Endothelial cell of umbilical vein (primary cell): ENCODE measurements around the gene LRCH1. TPM values are rescaled to one million over a fixed set of nuclear protein-coding genes. Genes with fewer than 3 reads are reported as not detected.

ENCODE experiments used
- BruUV-seq: library from RNA; stranded (reverse); fragments of 400-500 nt; replicated peaks from 2 replicates; lab custom pipeline; 2021; lab: Mats Ljungman, UMichigan
- CTCF ChIA-PET: fragments of 300-600, 350-600 bp; sonication (Branson Sonifier 250); formaldehyde crosslinking; loops from one replicate; lab custom pipeline; 2021; ENCODE audit warnings: antibody characterized with exemption, inconsistent platforms; lab: Charles Lee
- POLR2A ChIA-PET: fragments of 300-600, 350-600 bp; sonication (Branson Sonifier 250); formaldehyde crosslinking; loops from one replicate; lab custom pipeline; 2021; ENCODE audit warnings: antibody characterized with exemption, inconsistent platforms; lab: Charles Lee
- DNase-seq: peaks from one replicate; pipeline ENCODE4 v3.0.0-alpha.2; 2011; ENCODE audit warnings: low read depth, low spot score
- FAIRE-seq: peaks from 2 replicates; lab custom pipeline; 2011; peaks lifted over from hg19 to GRCh38; lab: Jason Lieb, UNC
- H2AFZ ChIP-seq: 2 replicates; pipeline ENCODE4 v1.6.0; 2012; ENCODE audit warnings: low read depth, low read length, control low read depth, inconsistent platforms
- H3K27ac ChIP-seq: 2 replicates; pipeline ENCODE4 v1.5.1; 2011; ENCODE audit warnings: low read depth, mild to moderate bottlenecking, control low read depth, low read length, moderate library complexity; ENCODE audit not compliant: insufficient read depth
- H3K27me3 ChIP-seq, 2 experiments: 2 replicates each; pipeline versions ENCODE4 v1.6.0 to v1.6.1; 2011; ENCODE audit warnings: low read length in 2 of 2, mixed read lengths in 1 of 2; ENCODE audit not compliant: control insufficient read depth in 2 of 2, insufficient read depth in 2 of 2
- H3K36me3 ChIP-seq, 2 experiments: 2 replicates in 1 of 2; 3 replicates in 1 of 2; pipeline ENCODE4 v1.5.1; 2011; ENCODE audit warnings: low read length in 2 of 2, mild to moderate bottlenecking in 1 of 2, moderate library complexity in 1 of 2; ENCODE audit not compliant: control insufficient read depth in 2 of 2, insufficient read depth in 2 of 2; ENCODE audit errors: extremely low read depth in 1 of 2
- H3K4me1 ChIP-seq: 3 replicates; pipeline ENCODE4 v1.5.1; 2011; ENCODE audit warnings: mild to moderate bottlenecking, low read length; ENCODE audit not compliant: control insufficient read depth, insufficient read depth; ENCODE audit errors: extremely low read depth
- H3K4me2 ChIP-seq: 2 replicates; pipeline ENCODE4 v1.6.1; 2011; ENCODE audit warnings: low read length, control low read depth, mixed read lengths; ENCODE audit not compliant: insufficient read depth
- H3K4me3 ChIP-seq, 3 experiments: fragments of 200-600 bp in 1 of 3; sonication (generic), shearing (Covaris generic) in 1 of 3; replicated peaks in 1 of 3; 2 replicates each; pipeline ENCODE4 v1.5.1; 2011 to 2016; ENCODE audit warnings: control low read depth in 3 of 3, low read length in 3 of 3, mild to moderate bottlenecking in 2 of 3, inconsistent platforms in 1 of 3, low read depth in 1 of 3, moderate library complexity in 1 of 3; ENCODE audit not compliant: insufficient read depth in 1 of 3
- H3K79me2 ChIP-seq: 2 replicates; pipeline ENCODE4 v1.6.0; 2012; ENCODE audit warnings: low read length, inconsistent platforms; ENCODE audit not compliant: control insufficient read depth, insufficient read depth
- H3K9ac ChIP-seq: replicated peaks from 2 replicates; pipeline ENCODE3; 2011; ENCODE audit warnings: low read length, control low read depth; ENCODE audit not compliant: insufficient read depth; ENCODE audit errors: extremely low read depth
- H3K9me1 ChIP-seq: replicated peaks from 3 replicates; pipeline ENCODE4 v1.6.0; 2011; ENCODE audit warnings: mild to moderate bottlenecking, low read length; ENCODE audit not compliant: control insufficient read depth, insufficient read depth; ENCODE audit errors: extremely low read depth
- H3K9me3 ChIP-seq: replicated peaks from 2 replicates; pipeline ENCODE4 v1.5.1; 2012; ENCODE audit warnings: low read length, inconsistent platforms; ENCODE audit not compliant: control insufficient read depth, insufficient read depth
- H4K20me1 ChIP-seq: replicated peaks from 2 replicates; pipeline ENCODE3; 2011; ENCODE audit warnings: mild to moderate bottlenecking, low read length; ENCODE audit not compliant: control insufficient read depth, insufficient read depth; ENCODE audit errors: extremely low read depth
- CTCF ChIP-seq, 2 donors: IDR thresholded peaks; 1 replicate in 1 of 2; 2 replicates in 1 of 2; pipeline ENCODE4 v1.5.1; 2011; ENCODE audit warnings: low read length in 2 of 2, mild to moderate bottlenecking in 2 of 2, moderate library complexity in 2 of 2, control low read depth in 1 of 2, inconsistent platforms in 1 of 2, low read depth in 1 of 2; ENCODE audit not compliant: insufficient read depth in 1 of 2; ENCODE audit errors: extremely low read depth in 1 of 2
- EZH2 ChIP-seq: IDR thresholded peaks from 2 replicates; pipeline ENCODE4 v1.6.1; 2012; ENCODE audit warnings: borderline replicate concordance, low read depth, mild to moderate bottlenecking, moderate library complexity, low read length, inconsistent platforms; ENCODE audit not compliant: severe bottlenecking
- FOS ChIP-seq: IDR thresholded peaks from 2 replicates; pipeline ENCODE4 v1.6.1; 2011; ENCODE audit warnings: mild to moderate bottlenecking, low read length, moderate library complexity, borderline replicate concordance; ENCODE audit not compliant: insufficient read depth
- GATA2 ChIP-seq: IDR thresholded peaks from 2 replicates; pipeline ENCODE4 v1.7.0; 2011; ENCODE audit warnings: low read depth, mild to moderate bottlenecking, moderate library complexity, mixed read lengths, low read length; ENCODE audit not compliant: insufficient read length, insufficient read depth
- JUN ChIP-seq: IDR thresholded peaks from 2 replicates; pipeline ENCODE4 v1.6.1; 2011; ENCODE audit warnings: borderline replicate concordance, low read depth; ENCODE audit not compliant: insufficient read length, insufficient read depth
- MAX ChIP-seq: IDR thresholded peaks from 2 replicates; pipeline ENCODE4 v1.6.1; 2011; ENCODE audit not compliant: insufficient read depth, insufficient read length
- MYC ChIP-seq: IDR thresholded peaks from one replicate; pipeline ENCODE4 v1.6.1; 2011; ENCODE audit warnings: mild to moderate bottlenecking, low read depth, low read length
- POLR2A ChIP-seq: IDR thresholded peaks from 2 replicates; pipeline ENCODE4 v1.6.1; 2012; ENCODE audit warnings: low read depth, mild to moderate bottlenecking, control low read depth, low read length
- POLR2AphosphoS5 ChIP-seq: IDR thresholded peaks from 2 replicates; pipeline ENCODE4 v1.6.1; 2012; ENCODE audit warnings: low read depth, mild to moderate bottlenecking, control low read depth, low read length, moderate library complexity; ENCODE audit not compliant: insufficient read depth
- dilution Hi-C: fragments of 300-500 bp; cut with MboI; formaldehyde crosslinking; loops from one replicate; pipeline ENCODE4 v1.15.0; 2019; ENCODE audit warnings: low sequenced_read_pairs; ENCODE audit not compliant: extremely low pct_ligation_motif_present
- intact Hi-C: fragments of 100-400 bp; cut with micrococcal nuclease; formaldehyde crosslinking; loops from one replicate; pipeline ENCODE4 v1.10.0; 2022
- polyA plus RNA-seq, 4 experiments: library from polyadenylated mRNA; depleted of rRNA in 3 of 4; stranded (reverse) in 3 of 4; unstranded in 1 of 4; fragments of >200 nt; gene quantifications; 2 replicates each; pipeline versions ENCODE4 v1.2.1 to v1.2.3, GENCODE V29; 2011 to 2012; ENCODE audit warnings: missing spikeins in 1 of 4
- total RNA-seq: library from RNA; stranded (reverse); gene quantifications from 2 replicates; pipeline ENCODE4 v1.2.3, GENCODE V29; 2021

The LRCH1 gene
- total and polyA plus RNA-seq, 2 donors (not counting 3 experiments of a cell fraction or from before 2014, with no cell fraction given): 5.4 to 16.5 TPM

DNA sequence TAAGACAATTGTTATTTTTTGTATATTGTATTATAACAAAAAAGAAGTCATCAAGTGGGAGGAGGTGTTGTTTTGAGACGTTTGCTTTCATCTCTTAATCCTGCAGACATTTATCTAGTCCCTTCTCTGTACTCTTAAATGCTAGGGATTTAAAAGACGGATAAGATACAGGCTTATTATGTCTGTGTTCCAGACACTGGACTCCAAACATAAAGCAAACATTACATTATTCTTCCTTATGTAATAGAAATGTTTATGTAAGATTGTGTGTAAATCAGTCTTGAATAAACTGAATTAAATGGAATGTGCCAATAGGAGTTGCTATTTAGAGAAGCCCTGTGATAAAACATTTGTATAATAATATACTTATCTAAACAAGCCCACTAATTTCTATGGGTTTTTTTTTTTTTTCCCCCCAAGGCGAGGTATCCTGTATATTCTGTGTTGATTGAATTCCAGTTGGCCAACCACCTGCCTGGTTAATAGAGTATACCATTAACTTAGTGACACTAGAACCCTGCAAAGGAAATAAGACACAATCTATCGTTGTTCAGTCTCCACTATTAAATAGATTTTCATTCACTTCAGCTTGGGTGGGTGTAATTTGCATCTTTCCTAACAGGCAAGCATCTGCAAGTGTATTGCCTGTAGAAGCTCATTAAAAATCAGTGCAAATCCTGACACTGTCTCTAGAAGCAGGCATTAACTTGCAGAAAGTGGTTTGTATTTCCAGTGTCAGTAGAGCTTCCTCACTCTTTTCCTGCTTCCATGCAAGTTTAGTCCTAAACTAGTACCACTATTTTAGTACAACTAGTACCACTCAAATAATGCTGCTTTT lies 69.0 kb downstream of the LRCH1 start:
- H3K4me2 ChIP-seq: no peak overlapping the region
- intact Hi-C loops (no loop called here), dilution Hi-C loops (no loop called here)
- peaks cover 44% of the 10 kb centered on the region for H3K79me2 ChIP-seq
- no peak for TF ChIP-seq MYC
- no peak for TF ChIP-seq EZH2
- TF ChIP-seq POLR2A: no peak
- TF ChIP-seq POLR2AphosphoS5: no peak
- TF ChIP-seq CTCF (IDR thresholded peaks at IDR 0.05; ENCODE audit: extremely low read depth in 1 of 2, insufficient read depth in 1 of 2, low read depth in 1 of 2, low read length in 2 of 2): no peak
- TF ChIP-seq GATA2: no peak
- no peak for TF ChIP-seq JUN
- TF ChIP-seq FOS: no peak
- no peak for TF ChIP-seq MAX
- H4K20me1 ChIP-seq: peaks cover 4% of the 10 kb centered on the region
- no peaks in the 10 kb centered on the region for H3K9me3 ChIP-seq
- ChIA-PET POLR2A (no interaction called here), CTCF (interaction anchor here (1.0 to 2.2 kb wide), 8 partner anchors 8 to 70 kb away, joined by 3 to 10 read pairs (median 4); partner anchors contain the start of gene LRCH1)
- no peaks in the 10 kb centered on the region for H3K27me3 ChIP-seq
- H3K4me1 ChIP-seq: peaks cover 5% of the 10 kb centered on the region
- H3K4me3 ChIP-seq: no peak overlapping the region
- H3K36me3 ChIP-seq: no peaks in the 10 kb centered on the region
- DNase-seq (no peak), FAIRE-seq (no peak)
- no peak overlapping the region for H3K27ac ChIP-seq
- peaks cover 3% of the 10 kb centered on the region for H3K9me1 ChIP-seq
- no peak overlapping the region for H3K9ac ChIP-seq
- no peak overlapping the region for H2AFZ ChIP-seq
- BruUV-seq: no TSS peak
